Cardiac muscle cell (in vitro differentiated cells and primary cell): ENCODE measurements around the gene TCL1B. TPM values are rescaled to one million over a fixed set of nuclear protein-coding genes. Genes with fewer than 3 reads are reported as not detected.
A peak's percentile ranks its signal among the peaks of the same experiment; 100 is the strongest.

ENCODE experiments used
- DNase-seq, 2 donors: peaks; one replicate each; pipeline versions ENCODE4 v3.0.0 to v3.0.0-alpha.2; 2010 to 2017; ENCODE audit warnings: low read depth in 1 of 2, low spot score in 1 of 2
- H3K27ac ChIP-seq: fragments of 200-600 bp; sonication (generic); 2 replicates; pipeline ENCODE4 v1.5.1; 2016
- H3K27me3 ChIP-seq: fragments of 200-600 bp; sonication (generic); 2 replicates; pipeline ENCODE4 v1.6.0; 2016; ENCODE audit warnings: control low read depth
- H3K36me3 ChIP-seq: fragments of 200-600 bp; sonication (generic); 2 replicates; pipeline ENCODE4 v1.5.1; 2016; ENCODE audit warnings: control low read depth
- H3K4me1 ChIP-seq: fragments of 200-600 bp; sonication (generic); 2 replicates; pipeline ENCODE4 v1.8.1; 2017; ENCODE audit warnings: low read depth, mild to moderate bottlenecking, mixed run types
- H3K4me3 ChIP-seq: fragments of 200-600 bp; sonication (generic); 2 replicates; pipeline ENCODE4 v1.5.1; 2016; ENCODE audit warnings: mild to moderate bottlenecking
- H3K9me3 ChIP-seq: fragments of 200-600 bp; sonication (generic); 2 replicates; pipeline ENCODE4 v1.5.1; 2017; ENCODE audit warnings: low read depth, mild to moderate bottlenecking, control low read depth
- CTCF ChIP-seq: IDR thresholded peaks from 2 replicates; pipeline ENCODE4 v1.5.1; 2012; ENCODE audit warnings: low read depth, mild to moderate bottlenecking, low read length
- polyA plus RNA-seq: library from polyadenylated mRNA; unstranded; fragments of >200 nt; fragmentation: Nextera tagmentation; extraction: Ambion mirVana; gene quantifications from 2 replicates; pipeline ENCODE4 v1.2.1, GENCODE V29; 2016
- total RNA-seq: library from RNA; depleted of rRNA; stranded (reverse); fragments of >200 nt; gene quantifications from 2 replicates; pipeline ENCODE4 v1.2.3, GENCODE V29; 2016

TCL1B gene
- total and polyA plus RNA-seq, 2 experiments from 2014 or later = not detected

- no peaks in the 10 kb centered on the region for H3K4me1 ChIP-seq
- no peak overlapping the region for H3K27ac ChIP-seq
- H3K27me3 ChIP-seq = peaks cover 3% of the 10 kb centered on the region
- no peak for TF ChIP-seq CTCF
- DNase-seq = peak in 1 of 2 donors; percentile 30
- H3K36me3 ChIP-seq = no peaks in the 10 kb centered on the region
- H3K9me3 ChIP-seq = no peaks in the 10 kb centered on the region
- no peak overlapping the region for H3K4me3 ChIP-seq
Measured at GRCh38 chr14:95679998-95680735, 6.1 kb upstream of the TCL1B start.

GRCh38 chr14:95681153-95681552, 5.1 kb upstream of the TCL1B start:
- Histone ChIP-seq H3K27ac (no peak overlapping the region), H3K36me3 (no peaks in the 10 kb centered on the region), H3K27me3 (peaks cover 6% of the 10 kb centered on the region), H3K9me3 (no peaks in the 10 kb centered on the region), H3K4me3 (no peak overlapping the region), H3K4me1 (no peaks in the 10 kb centered on the region)
- DNase-seq = no peak
- no peak for TF ChIP-seq CTCF

- Histone ChIP-seq H3K27me3 (peaks cover 6% of the 10 kb centered on the region), H3K4me3 (no peak overlapping the region), H3K27ac (no peak overlapping the region), H3K36me3 (no peaks in the 10 kb centered on the region), H3K4me1 (no peaks in the 10 kb centered on the region), H3K9me3 (no peaks in the 10 kb centered on the region)
- no peak for DNase-seq
- TF ChIP-seq CTCF = peak; percentile 18
Measured at GRCh38 chr14:95683793-95684192, 2.4 kb upstream of the TCL1B start.

GRCh38 chr14:95686935-95687334, 709 bp downstream of the TCL1B start:
- peaks cover 6% of the 10 kb centered on the region for H3K27me3 ChIP-seq

GRCh38 chr14:95689441-95689840, 3.2 kb downstream of the TCL1B start:
- TF ChIP-seq CTCF = no peak
- Histone ChIP-seq H3K36me3 (no peaks in the 10 kb centered on the region), H3K9me3 (no peaks in the 10 kb centered on the region), H3K4me1 (no peaks in the 10 kb centered on the region), H3K27me3 (peaks cover 3% of the 10 kb centered on the region), H3K27ac (no peak overlapping the region), H3K4me3 (no peak overlapping the region)
- no peak for DNase-seq

More at GRCh38 chr14:95686935-95687334, 709 bp downstream of the TCL1B start:
- Histone ChIP-seq H3K36me3 (no peaks in the 10 kb centered on the region), H3K4me3 (no peak overlapping the region), H3K27ac (no peak overlapping the region), H3K9me3 (no peaks in the 10 kb centered on the region), H3K4me1 (no peaks in the 10 kb centered on the region)
- no peak for TF ChIP-seq CTCF
- DNase-seq = no peak
